Upper lobe of left lung (tissue), 4 donors: ENCODE measurements around the gene TSC22D2.

ENCODE experiments used
- CTCF ChIP-seq, 6 experiments: fragments of 450-650 bp in 4 of 6; fragments of 200-600 bp in 2 of 6; sonication (generic) in 2 of 6; IDR thresholded peaks; one replicate each; pipeline ENCODE4 v1.5.1; 2016 to 2019; ENCODE audit warnings: antibody characterized with exemption in 6 of 6
- EP300 ChIP-seq, 4 donors: sonication (generic); formaldehyde crosslinking; IDR thresholded peaks; one replicate each; pipeline ENCODE4 v1.5.1; 2017; ENCODE audit warnings: antibody characterized with exemption in 4 of 4, control low read depth in 2 of 4
- POLR2A ChIP-seq, 4 donors: fragments of 450-650 bp; IDR thresholded peaks; one replicate each; pipeline ENCODE4 v1.5.1; 2016 to 2017; ENCODE audit warnings: antibody characterized with exemption in 4 of 4, mild to moderate bottlenecking in 2 of 4
- POLR2AphosphoS5 ChIP-seq, 2 donors: sonication (generic); formaldehyde crosslinking; IDR thresholded peaks; one replicate each; pipeline ENCODE4 v1.5.1; 2017; ENCODE audit warnings: antibody characterized with exemption in 2 of 2

GRCh38 chr3:150409125-150409511 lies 1.0 kb downstream of the TSC22D2 start:
- TF ChIP-seq EP300 (IDR thresholded peaks at IDR 0.05) (no peak), POLR2AphosphoS5 (IDR thresholded peaks at IDR 0.05) (no peak), POLR2A (IDR thresholded peaks at IDR 0.05) (no peak), CTCF (IDR thresholded peaks at IDR 0.05) (no peak)
